Bronchial epithelial cell (primary cell): ENCODE measurements around the gene PSMD12. TPM values are rescaled to one million over a fixed set of nuclear protein-coding genes. Genes with fewer than 3 reads are reported as not detected.
"Not testable (repeated sequence)": the region's sequence is repeated elsewhere in the genome, so short reads cannot be mapped to it uniquely, and the experiment has no call there.

ENCODE experiments used
- DNase-seq: peaks from one replicate; pipeline ENCODE4 v3.0.0-alpha.2; 2010; ENCODE audit warnings: low read depth
- FAIRE-seq: peaks from 2 replicates; lab custom pipeline; 2011; peaks lifted over from hg19 to GRCh38; lab: Jason Lieb, UNC
- H3K27me3 ChIP-seq: 2 replicates; pipeline ENCODE4 v1.5.1; 2011; ENCODE audit warnings: low read length; ENCODE audit not compliant: control insufficient read depth, insufficient read depth
- H3K36me3 ChIP-seq: 2 replicates; pipeline ENCODE4 v1.5.1; 2011; ENCODE audit warnings: low read length; ENCODE audit not compliant: control insufficient read depth, insufficient read depth
- H3K4me3 ChIP-seq: 2 replicates; pipeline ENCODE4 v1.5.1; 2011; ENCODE audit warnings: mild to moderate bottlenecking, low read depth, low read length, control low read depth
- CTCF ChIP-seq: IDR thresholded peaks from 2 replicates; pipeline ENCODE4 v1.5.1; 2011; ENCODE audit warnings: mild to moderate bottlenecking, moderate library complexity, low read length, control low read depth, inconsistent platforms; ENCODE audit not compliant: insufficient read depth, severe bottlenecking
- total RNA-seq: library from RNA; depleted of rRNA; stranded (reverse); fragments of >200 nt; gene quantifications from 2 replicates; pipeline ENCODE4 v1.2.1, GENCODE V29; 2014

Gene PSMD12
- total RNA-seq, 1 donor from 2014 or later = 13.2 TPM

- H3K4me3 ChIP-seq = no peak overlapping the region
- no peaks in the 10 kb centered on the region for H3K36me3 ChIP-seq
- no peak for TF ChIP-seq CTCF
- DNase-seq (no peak), FAIRE-seq (no peak)
- H3K27me3 ChIP-seq = no peaks in the 10 kb centered on the region
Observed at GRCh38 chr17:67412032-67412431, 45.7 kb upstream of the PSMD12 start.

- DNase-seq (no peak), FAIRE-seq (no peak)
- TF ChIP-seq CTCF = no peak
- no peak overlapping the region for H3K4me3 ChIP-seq
- no peaks in the 10 kb centered on the region for H3K27me3 ChIP-seq
- no peaks in the 10 kb centered on the region for H3K36me3 ChIP-seq
Observed at GRCh38 chr17:67411397-67411796, 45.0 kb upstream of the PSMD12 start.

- not testable (repeated sequence) for FAIRE-seq
Observed at GRCh38 chr17:67408455-67408830, 42.1 kb upstream of the PSMD12 start.

GRCh38 chr17:67403483-67403882 is 37.1 kb upstream of the PSMD12 start:
- H3K4me3 ChIP-seq = no peak overlapping the region
- H3K27me3 ChIP-seq = no peaks in the 10 kb centered on the region
- no peak for TF ChIP-seq CTCF
- FAIRE-seq = no peak
- no peaks in the 10 kb centered on the region for H3K36me3 ChIP-seq
- DNase-seq = no peak

More at GRCh38 chr17:67408455-67408830, 42.1 kb upstream of the PSMD12 start:
- not testable (repeated sequence) for H3K4me3 ChIP-seq, H3K36me3 ChIP-seq, H3K27me3 ChIP-seq, DNase-seq

- TF ChIP-seq CTCF = no peak
- Histone ChIP-seq H3K4me3 (no peak overlapping the region), H3K27me3 (no peaks in the 10 kb centered on the region), H3K36me3 (no peaks in the 10 kb centered on the region)
- FAIRE-seq (no peak), DNase-seq (no peak)
Observed at GRCh38 chr17:67403065-67403464, 36.7 kb upstream of the PSMD12 start.

GRCh38 chr17:67401598-67402504 is 35.5 kb upstream of the PSMD12 start:
- no peak for DNase-seq
- FAIRE-seq = no peak
- no peaks in the 10 kb centered on the region for H3K27me3 ChIP-seq
- no peaks in the 10 kb centered on the region for H3K36me3 ChIP-seq
- H3K4me3 ChIP-seq = no peak overlapping the region
- no peak for TF ChIP-seq CTCF
